ENCODE measurements around the gene PRR36.

DNA sequence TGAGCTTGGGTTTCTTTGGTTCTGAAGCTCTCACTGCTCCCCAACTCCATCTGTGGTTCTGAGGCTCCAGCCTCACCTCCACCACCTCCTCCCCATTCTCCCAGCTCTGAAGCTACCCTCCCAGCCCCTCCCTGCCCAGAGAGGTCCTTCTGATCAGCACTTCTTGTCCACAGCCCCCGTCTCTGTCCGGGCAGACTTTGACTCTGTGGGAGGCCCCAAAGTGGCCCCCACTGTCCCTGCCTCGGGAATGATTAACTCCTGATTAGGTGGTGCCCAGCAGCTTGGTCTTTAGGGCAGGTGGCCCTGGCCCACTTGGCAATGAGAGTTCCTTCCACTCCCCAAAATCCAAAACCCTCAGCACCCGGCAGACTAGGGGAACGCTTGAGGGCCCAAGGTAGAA lies 29.8 kb downstream of the PRR36 start:
- no peak for TF ChIP-seq GATA3 (IDR thresholded peaks at IDR 0.05; ENCODE audit: low read depth, low read length)
- TF ChIP-seq GATA2 (IDR thresholded peaks at IDR 0.05; ENCODE audit: low read depth, low read length), result no peak
